Thyroid gland (tissue), 4 donors: ENCODE data around the gene PLCH1. TPM values are rescaled to one million over a fixed set of nuclear protein-coding genes. Genes with fewer than 3 reads are reported as not detected.

Experiments used
- DNase-seq, 2 donors: peaks; one replicate each; pipeline ENCODE4 v3.0.0-alpha.2; 2019
- H3K27ac ChIP-seq, 3 donors: fragments of 200-600 bp; sonication (generic); 1 replicate in 2 of 3; 2 replicates in 1 of 3; pipeline ENCODE4 v1.5.1; 2016 to 2019; ENCODE audit warnings: mild to moderate bottlenecking in 1 of 3, moderate library complexity in 1 of 3
- H3K27me3 ChIP-seq: fragments of 200-600 bp; sonication (generic); one replicate; pipeline ENCODE4 v1.5.1; 2019
- H3K36me3 ChIP-seq, 2 donors: fragments of 200-600 bp; sonication (generic); one replicate each; pipeline ENCODE4 v1.5.1; 2016 to 2019
- H3K4me1 ChIP-seq, 2 donors: fragments of 200-600 bp; sonication (generic); one replicate each; pipeline ENCODE4 v1.5.1; 2017 to 2019
- H3K4me3 ChIP-seq, 3 donors: fragments of 200-600 bp; sonication (generic); replicated peaks in 1 of 3; 1 replicate in 2 of 3; 2 replicates in 1 of 3; pipeline ENCODE4 v1.5.1; 2016; ENCODE audit warnings: mild to moderate bottlenecking in 1 of 3
- H3K9me3 ChIP-seq: fragments of 200-600 bp; sonication (generic); one replicate; pipeline ENCODE4 v1.5.1; 2017
- POLR2A ChIP-seq, 2 donors: fragments of 450-650 bp; IDR thresholded peaks; one replicate each; pipeline ENCODE4 v1.6.1; 2017; ENCODE audit warnings: antibody characterized with exemption in 2 of 2, mild to moderate bottlenecking in 2 of 2, moderate library complexity in 1 of 2
- WGBS, 2 donors: methylation state at CpG; one replicate each; pipeline ENCODE4 v1.1.5; 2017; 5-methylcytosine and 5-hydroxymethylcytosine counted together
- intact Hi-C: fragments of 100-400 bp; cut with DNase I; formaldehyde crosslinking; loops from one replicate; pipeline ENCODE4 v1.15.1; 2023
- total RNA-seq, 4 donors: library from RNA; depleted of rRNA; stranded (reverse); fragments of >200 nt; gene quantifications; one replicate each; pipeline ENCODE4 v1.2.3, GENCODE V29; 2016
- TF ChIP-seq, protein P1 (sequence below), 6 experiments: fragments of 200-600 bp in 3 of 6; fragments of 450-650 bp in 3 of 6; sonication (generic) in 3 of 6; IDR thresholded peaks; one replicate each; pipeline ENCODE4 v1.5.1; 2016 to 2019; ENCODE audit warnings: antibody characterized with exemption in 6 of 6, mild to moderate bottlenecking in 2 of 6, inconsistent platforms in 1 of 6, moderate library complexity in 1 of 6

Gene PLCH1
- total RNA-seq, 4 donors from 2014 or later: 4.3 to 20.6 (median 14.1) TPM

DNA sequence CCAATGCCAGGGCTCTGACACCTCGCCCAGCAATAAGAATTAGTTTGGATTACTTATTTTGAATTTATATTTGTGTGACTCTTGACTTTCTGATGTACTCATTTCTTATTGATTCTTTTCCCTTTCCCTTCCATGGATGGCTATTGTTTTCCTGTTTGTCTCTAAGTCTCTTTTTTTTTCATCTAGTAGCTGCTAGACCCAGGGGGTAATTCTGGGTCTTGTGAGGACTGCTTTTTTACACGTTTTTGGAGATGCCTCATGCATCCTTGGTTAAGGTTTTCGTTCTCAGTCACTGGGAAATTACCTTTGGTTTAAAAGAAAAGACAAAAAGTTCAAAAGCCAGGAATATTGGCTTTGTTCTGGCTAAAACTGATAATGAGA lies 381.2 kb downstream of the PLCH1 start:
- H3K4me1 ChIP-seq: peaks cover 0 to 12% of the 10 kb centered on the region in 2 donors
- no peaks in the 10 kb centered on the region for H3K9me3 ChIP-seq
- H3K36me3 ChIP-seq: no peaks in the 10 kb centered on the region
- intact Hi-C loops: no loop called here
- 56 to 65% methylated on average over 3 of the region's 3 CpGs for WGBS, 2 donors
- no peaks in the 10 kb centered on the region for H3K27me3 ChIP-seq
- no peak overlapping the region for H3K27ac ChIP-seq
- no peak overlapping the region for H3K4me3 ChIP-seq
- DNase-seq: no peak
- TF ChIP-seq, protein P1, sequence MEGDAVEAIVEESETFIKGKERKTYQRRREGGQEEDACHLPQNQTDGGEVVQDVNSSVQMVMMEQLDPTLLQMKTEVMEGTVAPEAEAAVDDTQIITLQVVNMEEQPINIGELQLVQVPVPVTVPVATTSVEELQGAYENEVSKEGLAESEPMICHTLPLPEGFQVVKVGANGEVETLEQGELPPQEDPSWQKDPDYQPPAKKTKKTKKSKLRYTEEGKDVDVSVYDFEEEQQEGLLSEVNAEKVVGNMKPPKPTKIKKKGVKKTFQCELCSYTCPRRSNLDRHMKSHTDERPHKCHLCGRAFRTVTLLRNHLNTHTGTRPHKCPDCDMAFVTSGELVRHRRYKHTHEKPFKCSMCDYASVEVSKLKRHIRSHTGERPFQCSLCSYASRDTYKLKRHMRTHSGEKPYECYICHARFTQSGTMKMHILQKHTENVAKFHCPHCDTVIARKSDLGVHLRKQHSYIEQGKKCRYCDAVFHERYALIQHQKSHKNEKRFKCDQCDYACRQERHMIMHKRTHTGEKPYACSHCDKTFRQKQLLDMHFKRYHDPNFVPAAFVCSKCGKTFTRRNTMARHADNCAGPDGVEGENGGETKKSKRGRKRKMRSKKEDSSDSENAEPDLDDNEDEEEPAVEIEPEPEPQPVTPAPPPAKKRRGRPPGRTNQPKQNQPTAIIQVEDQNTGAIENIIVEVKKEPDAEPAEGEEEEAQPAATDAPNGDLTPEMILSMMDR (IDR thresholded peaks at IDR 0.05): no peak
- no peak for TF ChIP-seq POLR2A (IDR thresholded peaks at IDR 0.05)

DNA sequence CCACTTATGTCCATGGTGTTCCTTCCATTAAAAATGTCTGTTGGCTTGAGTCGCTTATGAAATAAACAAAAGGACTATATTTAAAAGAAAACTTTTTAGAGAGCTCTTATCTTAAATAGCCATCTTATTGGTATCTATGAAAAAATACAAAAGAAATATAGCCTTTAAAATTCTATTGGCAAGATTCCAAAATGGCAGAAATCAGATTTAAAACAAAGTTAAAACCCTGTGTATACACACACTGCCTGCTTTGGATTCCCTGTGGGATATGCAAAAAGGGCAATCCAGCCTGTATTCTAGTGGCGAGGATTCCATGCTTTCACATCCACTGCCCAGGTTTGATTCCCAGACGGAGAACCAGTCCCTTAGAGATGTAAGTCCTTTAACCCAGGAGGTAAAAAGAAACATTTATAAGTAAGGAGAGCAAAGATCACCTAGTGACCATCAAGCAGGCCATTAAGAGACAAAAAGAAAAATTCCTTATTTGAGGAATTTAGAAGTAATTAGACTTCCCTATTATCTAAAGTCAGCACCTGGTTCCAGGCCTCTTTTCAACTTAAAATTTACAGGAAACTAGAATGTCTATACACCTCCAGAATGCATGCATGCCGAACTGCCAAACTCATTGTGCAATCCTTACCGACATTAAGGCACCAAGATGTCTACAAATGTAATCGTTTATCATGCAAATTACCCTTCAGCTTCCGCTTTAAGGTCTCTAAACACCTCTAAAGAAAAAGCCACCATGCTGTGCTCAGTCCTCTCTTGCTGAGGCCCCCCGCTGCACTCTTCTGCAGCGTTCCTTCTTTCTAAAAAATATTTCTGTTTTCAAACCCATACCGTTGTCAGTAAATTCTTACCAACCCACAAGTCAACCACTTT lies 381.8 kb downstream of the PLCH1 start:
- H3K27ac ChIP-seq: no peak overlapping the region
- 65 to 66% methylated on average over 10 of the region's 10 CpGs for whole genome bisulfite sequencing, 2 donors
- H3K4me3 ChIP-seq: no peak overlapping the region
- intact Hi-C loops: no loop called here
- TF ChIP-seq, protein P1 (IDR thresholded peaks at IDR 0.05): no peak
- no peak for TF ChIP-seq POLR2A (IDR thresholded peaks at IDR 0.05)
- no peaks in the 10 kb centered on the region for H3K9me3 ChIP-seq
- H3K36me3 ChIP-seq: no peaks in the 10 kb centered on the region
- H3K27me3 ChIP-seq: no peaks in the 10 kb centered on the region
- no peak for DNase-seq
- peaks cover 0 to 6% of the 10 kb centered on the region in 2 donors for H3K4me1 ChIP-seq

DNA sequence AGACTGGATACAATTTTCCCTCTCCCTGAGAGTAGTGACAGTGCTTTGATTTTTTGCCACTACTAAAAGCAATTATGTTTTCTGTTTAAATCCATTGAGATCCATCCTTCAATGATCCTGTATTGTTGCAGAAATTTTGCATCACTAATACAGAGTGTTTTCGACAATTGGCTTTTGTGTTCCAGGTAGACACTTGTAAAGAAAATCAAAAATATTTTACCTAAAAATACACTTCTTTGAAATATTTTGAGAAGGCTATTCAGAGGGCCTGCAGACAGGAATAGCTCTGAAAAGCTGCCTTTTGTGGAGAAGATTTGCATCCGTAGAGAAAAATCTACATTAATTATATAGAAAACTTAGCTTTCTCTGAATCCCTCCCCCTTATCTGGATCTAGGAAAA lies 384.6 kb downstream of the PLCH1 start:
- Histone ChIP-seq H3K4me1 (no peaks in the 10 kb centered on the region), H3K27me3 (no peaks in the 10 kb centered on the region), H3K27ac (no peak overlapping the region), H3K36me3 (no peaks in the 10 kb centered on the region), H3K4me3 (no peak overlapping the region), H3K9me3 (no peaks in the 10 kb centered on the region)
- intact Hi-C loops: no loop called here
- TF ChIP-seq, protein P1 (IDR thresholded peaks at IDR 0.05): no peak
- TF ChIP-seq POLR2A (IDR thresholded peaks at IDR 0.05): no peak
- 95 to 98% methylated on average over 2 of the region's 2 CpGs for WGBS, 2 donors
- DNase-seq: no peak

DNA sequence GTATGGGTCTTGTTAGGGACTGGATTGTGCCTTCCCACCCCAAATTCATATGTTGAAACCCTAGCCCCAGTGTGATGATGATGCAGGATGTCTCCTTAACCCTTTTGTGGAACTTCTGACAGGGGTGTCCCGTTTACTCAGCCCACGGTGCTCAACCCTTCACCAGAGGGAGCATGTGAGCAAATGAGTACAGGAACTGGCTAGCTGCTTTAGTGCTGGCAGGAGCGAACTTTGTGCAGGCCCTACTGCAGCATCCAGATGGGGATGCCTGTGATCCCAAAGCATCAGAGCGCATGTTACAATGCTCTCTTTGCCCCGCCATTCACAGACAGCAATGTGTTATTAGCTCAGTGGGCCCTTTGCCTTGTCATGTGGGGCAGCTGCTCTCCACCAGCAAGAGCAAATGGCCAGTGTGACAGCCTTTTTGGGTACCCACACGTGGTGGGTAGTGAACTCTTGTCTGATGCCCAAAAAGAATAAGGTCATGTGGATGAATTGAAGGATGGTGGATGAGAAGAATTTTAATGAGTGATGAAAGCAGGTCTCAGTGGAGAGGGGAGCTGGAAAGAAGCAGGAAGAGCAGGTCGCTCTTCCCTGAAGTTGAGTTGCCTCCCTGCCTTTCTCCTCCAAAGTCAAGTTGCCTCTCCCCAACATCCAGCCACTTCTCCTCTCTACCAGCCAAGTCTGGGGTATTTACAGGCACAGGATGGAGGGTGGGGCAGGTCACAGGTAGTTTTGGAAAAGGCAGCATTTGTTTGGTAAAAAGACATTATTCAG lies 388.1 kb downstream of the PLCH1 start:
- Histone ChIP-seq H3K36me3 (no peaks in the 10 kb centered on the region), H3K9me3 (no peaks in the 10 kb centered on the region), H3K4me1 (no peaks in the 10 kb centered on the region), H3K4me3 (no peak overlapping the region), H3K27me3 (no peaks in the 10 kb centered on the region), H3K27ac (no peak overlapping the region)
- intact Hi-C loops: no loop called here
- 72 to 77% methylated on average over 4 to 6 of the region's 7 CpGs for WGBS, 2 donors
- DNase-seq: no peak
- TF ChIP-seq, protein P1 (IDR thresholded peaks at IDR 0.05): no peak
- TF ChIP-seq POLR2A (IDR thresholded peaks at IDR 0.05): no peak

DNA sequence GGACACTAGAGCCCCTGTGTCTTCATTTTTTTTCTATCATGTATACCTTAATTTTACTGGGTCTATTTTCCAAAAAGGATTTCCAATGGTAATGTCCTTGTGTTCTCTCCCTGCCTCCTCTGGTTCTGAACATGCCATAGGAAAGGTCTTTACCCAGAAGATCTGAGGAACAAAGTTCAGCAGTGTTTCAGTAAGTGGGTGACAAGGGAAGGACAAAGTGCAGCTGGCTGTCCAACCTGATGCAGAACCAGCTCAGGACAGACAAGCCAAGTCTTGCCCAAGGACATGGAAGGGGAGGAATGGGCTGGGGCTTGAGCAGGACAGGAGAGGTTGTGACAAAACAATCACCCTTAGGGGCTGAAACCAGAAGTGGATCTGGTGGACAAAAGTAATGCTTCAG lies 390.2 kb downstream of the PLCH1 start:
- H3K27ac ChIP-seq: no peak overlapping the region
- H3K9me3 ChIP-seq: no peaks in the 10 kb centered on the region
- no peaks in the 10 kb centered on the region for H3K4me1 ChIP-seq
- H3K4me3 ChIP-seq: no peak overlapping the region
- no peaks in the 10 kb centered on the region for H3K27me3 ChIP-seq
- intact Hi-C loops: loop anchor here (5.0 kb wide), 1 partner anchor 348 kb away; no protein-coding TSS in a partner anchor
- DNase-seq: no peak
- no peaks in the 10 kb centered on the region for H3K36me3 ChIP-seq
- TF ChIP-seq, protein P1 (IDR thresholded peaks at IDR 0.05): no peak
- TF ChIP-seq POLR2A (IDR thresholded peaks at IDR 0.05): no peak
